HG03097 (cell line): ENCODE results near the gene GPR155.

Experiments used
- ATAC-seq: cut with Tn5 transposase; IDR thresholded peaks from one replicate; pipeline ENCODE4 v1.9.1; 2021; ENCODE audit not compliant: unreplicated experiment, low FRiP score

GPR155 gene

GRCh38 chr2:174486563-174487107, at the start of gene GPR155:
Gene GPR155 (minus strand): TSS chr2:174487029. CDS start chr2:174481956, 5,073 bp downstream.
- peak; percentile 30 for ATAC-seq

- ATAC-seq, result no peak
Observed at GRCh38 chr2:174535757-174536703, 49.2 kb upstream of the GPR155 start.

- ATAC-seq, result no peak
Observed at GRCh38 chr2:174535083-174535482, 48.3 kb upstream of the GPR155 start.

GRCh38 chr2:174529916-174530315, 43.1 kb upstream of the GPR155 start:
- no peak for ATAC-seq

- no peak for ATAC-seq
Observed at GRCh38 chr2:174527959-174528358, 41.1 kb upstream of the GPR155 start.

GRCh38 chr2:174527101-174527721, 40.4 kb upstream of the GPR155 start:
- ATAC-seq, result no peak

- ATAC-seq, result no peak
Observed at GRCh38 chr2:174524527-174524926, 37.7 kb upstream of the GPR155 start.

GRCh38 chr2:174522553-174522952, 35.7 kb upstream of the GPR155 start:
- ATAC-seq, result no peak

- no peak for ATAC-seq
Observed at GRCh38 chr2:174518395-174518794, 31.6 kb upstream of the GPR155 start.

- no peak for ATAC-seq
Observed at GRCh38 chr2:174516501-174517378, 29.9 kb upstream of the GPR155 start.

- ATAC-seq, result no peak
Observed at GRCh38 chr2:174512345-174512744, 25.5 kb upstream of the GPR155 start.

- ATAC-seq, result no peak
Observed at GRCh38 chr2:174511580-174512260, 24.9 kb upstream of the GPR155 start.

GRCh38 chr2:174510583-174511189, 23.9 kb upstream of the GPR155 start:
- no peak for ATAC-seq

- no peak for ATAC-seq
Observed at GRCh38 chr2:174503161-174503809, 16.5 kb upstream of the GPR155 start.

GRCh38 chr2:174499371-174499770, 12.5 kb upstream of the GPR155 start:
- ATAC-seq, result no peak

GRCh38 chr2:174495365-174496012, 8.7 kb upstream of the GPR155 start:
- no peak for ATAC-seq

GRCh38 chr2:174493549-174494331, 6.9 kb upstream of the GPR155 start:
- peak; percentile 14 for ATAC-seq

- ATAC-seq, result peak; percentile 86
Observed at GRCh38 chr2:174492963-174493431, 6.2 kb upstream of the GPR155 start.
